LNCAP (cell line): Measurements from ENCODE around the gene ADISSP.

Experiments
- CTCF ChIP-seq: fragments of 450-650 bp; IDR thresholded peaks from 2 replicates; pipeline ENCODE4 v1.5.1; 2017; ENCODE audit warnings: mild to moderate bottlenecking

ADISSP gene

GRCh38 chr20:3729378-3729777 is 38.2 kb downstream of the ADISSP start:
- no peak for TF ChIP-seq CTCF

DNA sequence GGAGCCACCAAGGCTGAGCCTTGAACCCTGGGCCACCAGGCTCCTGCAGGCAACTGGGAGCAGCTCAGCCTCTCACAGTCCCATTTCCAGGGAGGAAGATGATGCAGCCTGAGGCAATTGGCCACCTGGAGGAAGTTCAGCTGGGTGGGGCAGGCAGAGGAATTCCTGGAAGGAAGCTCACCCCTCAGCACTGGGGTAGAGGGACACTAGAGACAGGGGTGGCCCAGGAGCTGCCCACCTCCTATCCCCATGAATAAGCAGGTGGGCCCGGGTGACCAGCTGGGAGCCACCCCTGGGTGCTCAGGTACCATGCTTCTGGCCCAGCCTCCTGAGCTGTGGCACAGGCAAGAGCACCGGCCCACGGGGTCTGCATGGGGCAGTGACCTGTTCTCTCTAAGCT is 38.7 kb downstream of the ADISSP start:
- no peak for TF ChIP-seq CTCF

DNA sequence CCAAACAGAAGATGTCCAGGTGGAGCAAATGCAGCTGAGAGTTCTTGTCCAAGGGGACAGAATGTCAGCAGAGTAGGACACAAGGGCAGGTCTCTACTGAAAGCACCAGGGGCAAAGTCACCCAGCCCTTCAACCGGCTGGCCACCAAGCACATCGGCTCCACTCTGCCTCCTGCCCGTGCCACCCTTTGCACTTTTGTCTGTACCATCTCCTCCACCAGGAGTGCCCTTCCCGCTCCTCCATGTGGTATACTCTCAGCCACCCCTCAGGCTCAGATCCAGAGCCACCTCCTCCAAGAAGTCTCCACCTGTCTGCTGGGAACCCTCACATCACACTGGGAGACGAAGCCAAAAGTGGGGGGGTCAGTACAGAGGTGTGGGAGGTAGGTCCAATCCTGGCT is 39.2 kb downstream of the ADISSP start:
- no peak for TF ChIP-seq CTCF

- no peak for TF ChIP-seq CTCF
Observed at GRCh38 chr20:3727401-3728021, 40.0 kb downstream of the ADISSP start.

DNA sequence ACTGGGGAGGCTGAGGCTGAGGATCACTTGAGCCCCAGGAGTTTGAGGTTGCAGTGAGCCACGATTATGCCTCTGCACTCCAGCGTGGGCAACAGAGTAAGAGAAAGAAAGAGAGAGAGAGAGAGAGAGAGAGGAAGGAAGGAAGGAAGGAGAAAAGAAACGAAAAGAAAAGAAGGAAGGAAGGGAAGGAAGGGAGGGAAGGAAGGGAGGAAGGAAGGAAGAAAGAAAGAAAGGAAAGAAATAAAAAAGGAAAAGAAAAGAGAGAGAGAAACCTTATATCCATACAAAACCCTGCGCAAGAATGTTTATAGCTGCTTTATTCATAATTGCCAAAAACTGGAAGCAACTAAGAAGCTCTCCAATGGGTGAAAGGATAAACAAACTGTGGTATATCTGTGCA is 43.2 kb downstream of the ADISSP start:
- TF ChIP-seq CTCF, result no peak

GRCh38 chr20:3723284-3723683 is 44.3 kb downstream of the ADISSP start:
- no peak for TF ChIP-seq CTCF

GRCh38 chr20:3721912-3722311 is 45.6 kb downstream of the ADISSP start:
- no peak for TF ChIP-seq CTCF

GRCh38 chr20:3720626-3721025 is 46.9 kb downstream of the ADISSP start:
- TF ChIP-seq CTCF, result no peak
